ENCODE results near the gene PRKAR2A. TPM values are rescaled to one million over a fixed set of nuclear protein-coding genes. Genes with fewer than 3 reads are reported as not detected.
"Not testable (repeated sequence)": the region's sequence is repeated elsewhere in the genome, so short reads cannot be mapped to it uniquely, and the experiment has no call there.

Gene PRKAR2A
- total RNA-seq, 1 donor from 2014 or later = 47.6 TPM

DNA sequence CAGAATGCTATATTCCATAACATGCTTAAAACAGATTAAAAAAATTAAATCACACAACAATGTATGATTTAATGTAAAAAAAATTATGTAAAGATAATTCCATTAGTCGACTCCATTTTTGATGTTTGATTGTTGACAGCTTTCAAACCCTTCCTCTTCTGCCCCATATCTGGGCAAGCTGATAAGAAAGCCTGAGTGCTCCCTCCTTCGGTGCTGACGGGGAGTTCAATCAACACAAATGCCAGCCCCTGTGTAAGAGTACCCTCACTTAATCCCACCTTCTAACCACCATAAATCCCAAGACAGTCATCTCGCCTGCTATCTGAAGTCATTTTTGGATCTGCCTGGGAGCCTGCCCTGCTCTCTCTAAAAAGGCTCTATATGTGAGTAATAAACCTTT is 70.8 kb downstream of the PRKAR2A start:
- TF ChIP-seq, protein P1, sequence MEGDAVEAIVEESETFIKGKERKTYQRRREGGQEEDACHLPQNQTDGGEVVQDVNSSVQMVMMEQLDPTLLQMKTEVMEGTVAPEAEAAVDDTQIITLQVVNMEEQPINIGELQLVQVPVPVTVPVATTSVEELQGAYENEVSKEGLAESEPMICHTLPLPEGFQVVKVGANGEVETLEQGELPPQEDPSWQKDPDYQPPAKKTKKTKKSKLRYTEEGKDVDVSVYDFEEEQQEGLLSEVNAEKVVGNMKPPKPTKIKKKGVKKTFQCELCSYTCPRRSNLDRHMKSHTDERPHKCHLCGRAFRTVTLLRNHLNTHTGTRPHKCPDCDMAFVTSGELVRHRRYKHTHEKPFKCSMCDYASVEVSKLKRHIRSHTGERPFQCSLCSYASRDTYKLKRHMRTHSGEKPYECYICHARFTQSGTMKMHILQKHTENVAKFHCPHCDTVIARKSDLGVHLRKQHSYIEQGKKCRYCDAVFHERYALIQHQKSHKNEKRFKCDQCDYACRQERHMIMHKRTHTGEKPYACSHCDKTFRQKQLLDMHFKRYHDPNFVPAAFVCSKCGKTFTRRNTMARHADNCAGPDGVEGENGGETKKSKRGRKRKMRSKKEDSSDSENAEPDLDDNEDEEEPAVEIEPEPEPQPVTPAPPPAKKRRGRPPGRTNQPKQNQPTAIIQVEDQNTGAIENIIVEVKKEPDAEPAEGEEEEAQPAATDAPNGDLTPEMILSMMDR (conservative IDR thresholded peaks at IDR 0.05) = no peak
- no peak overlapping the region for H3K4me3 Mint-ChIP-seq
- H3K9me3 Mint-ChIP-seq = no peaks in the 10 kb centered on the region
- H3K36me3 Mint-ChIP-seq (ENCODE audit: low read depth) = peaks cover under 1% of the 10 kb centered on the region
- no peaks in the 10 kb centered on the region for H3K27me3 Mint-ChIP-seq (ENCODE audit: low read depth)
- peaks cover 4% of the 10 kb centered on the region for H3K4me1 Mint-ChIP-seq
- no peak overlapping the region for H3K27ac Mint-ChIP-seq (ENCODE audit: unreplicated experiment)
- no peak for DNase-seq (ENCODE audit: low read depth, low spot score)

DNA sequence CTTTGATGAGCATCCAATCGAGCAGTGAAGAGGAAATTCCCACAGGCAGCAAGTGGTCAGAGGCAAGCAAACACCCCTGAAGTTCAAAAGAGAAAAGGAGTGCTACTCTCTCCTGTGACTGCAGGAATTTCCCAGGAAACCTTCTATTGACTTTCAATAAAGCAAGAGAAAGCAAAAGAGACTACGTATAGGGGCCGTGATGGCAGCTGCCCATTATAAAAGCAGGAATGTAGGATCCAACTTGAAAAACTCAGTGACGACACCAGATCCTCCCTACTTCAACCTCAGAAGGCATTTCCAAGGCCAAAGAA is 77.5 kb downstream of the PRKAR2A start:
- no peak for DNase-seq (ENCODE audit: low read depth, low spot score)
- H3K27me3 Mint-ChIP-seq (ENCODE audit: low read depth) = no peaks in the 10 kb centered on the region
- peaks cover 6% of the 10 kb centered on the region for H3K36me3 Mint-ChIP-seq (ENCODE audit: low read depth)
- TF ChIP-seq, protein P1 (conservative IDR thresholded peaks at IDR 0.05) = no peak
- H3K9me3 Mint-ChIP-seq = no peaks in the 10 kb centered on the region
- H3K4me1 Mint-ChIP-seq = peaks cover 4% of the 10 kb centered on the region
- H3K4me3 Mint-ChIP-seq = no peak overlapping the region
- H3K27ac Mint-ChIP-seq (ENCODE audit: unreplicated experiment) = no peak overlapping the region

DNA sequence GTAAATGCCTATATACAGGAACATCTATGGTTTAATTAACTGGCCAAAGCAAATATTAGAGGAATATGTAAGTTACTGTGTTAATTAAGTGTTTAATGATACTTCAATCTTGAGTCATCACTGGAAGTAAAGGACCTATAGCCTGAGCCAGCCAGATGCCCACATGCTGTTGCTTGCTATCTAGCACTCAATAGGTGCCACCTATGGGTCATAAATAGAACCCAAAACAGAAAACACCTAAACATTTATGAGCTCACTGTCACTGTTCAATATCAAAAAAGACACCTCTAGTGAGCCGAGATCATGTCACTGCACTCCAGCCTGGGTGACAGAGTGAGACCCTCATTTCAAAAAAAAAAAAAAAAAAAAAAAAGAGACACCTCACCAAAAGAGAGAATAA is 82.3 kb downstream of the PRKAR2A start:
- Mint-ChIP-seq H3K27me3 (ENCODE audit: low read depth) (no peaks in the 10 kb centered on the region), H3K27ac (ENCODE audit: unreplicated experiment) (no peak overlapping the region), H3K4me1 (peaks cover 2% of the 10 kb centered on the region), H3K36me3 (ENCODE audit: low read depth) (peaks cover 2% of the 10 kb centered on the region), H3K9me3 (no peaks in the 10 kb centered on the region), H3K4me3 (no peak overlapping the region)
- DNase-seq (ENCODE audit: low read depth, low spot score) = no peak
- TF ChIP-seq, protein P1 (conservative IDR thresholded peaks at IDR 0.05) = peak; percentile 37

DNA sequence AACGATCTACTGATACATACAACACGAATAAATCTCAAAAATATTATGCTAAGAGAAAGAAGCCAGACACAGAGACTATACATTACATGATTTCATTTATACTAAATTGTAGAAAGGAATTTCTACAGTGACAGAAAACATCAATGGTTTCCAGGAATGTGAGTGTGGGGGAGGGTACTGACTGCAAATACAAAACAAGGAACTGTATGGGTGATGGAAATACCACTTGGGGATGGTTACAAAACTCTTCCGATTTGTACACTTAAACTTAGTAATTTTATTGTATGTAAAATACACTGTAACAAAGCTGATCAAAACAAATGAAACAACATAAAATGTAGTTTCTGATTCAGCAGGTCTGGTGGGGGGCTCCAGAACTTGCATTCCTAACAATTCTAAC is 84.9 kb downstream of the PRKAR2A start:
- H3K4me1 Mint-ChIP-seq = no peaks in the 10 kb centered on the region
- H3K9me3 Mint-ChIP-seq = no peaks in the 10 kb centered on the region
- no peak overlapping the region for H3K4me3 Mint-ChIP-seq
- H3K27ac Mint-ChIP-seq (ENCODE audit: unreplicated experiment) = no peak overlapping the region
- no peak for DNase-seq (ENCODE audit: low read depth, low spot score)
- no peaks in the 10 kb centered on the region for H3K27me3 Mint-ChIP-seq (ENCODE audit: low read depth)
- TF ChIP-seq, protein P1 (conservative IDR thresholded peaks at IDR 0.05) = no peak
- no peaks in the 10 kb centered on the region for H3K36me3 Mint-ChIP-seq (ENCODE audit: low read depth)

DNA sequence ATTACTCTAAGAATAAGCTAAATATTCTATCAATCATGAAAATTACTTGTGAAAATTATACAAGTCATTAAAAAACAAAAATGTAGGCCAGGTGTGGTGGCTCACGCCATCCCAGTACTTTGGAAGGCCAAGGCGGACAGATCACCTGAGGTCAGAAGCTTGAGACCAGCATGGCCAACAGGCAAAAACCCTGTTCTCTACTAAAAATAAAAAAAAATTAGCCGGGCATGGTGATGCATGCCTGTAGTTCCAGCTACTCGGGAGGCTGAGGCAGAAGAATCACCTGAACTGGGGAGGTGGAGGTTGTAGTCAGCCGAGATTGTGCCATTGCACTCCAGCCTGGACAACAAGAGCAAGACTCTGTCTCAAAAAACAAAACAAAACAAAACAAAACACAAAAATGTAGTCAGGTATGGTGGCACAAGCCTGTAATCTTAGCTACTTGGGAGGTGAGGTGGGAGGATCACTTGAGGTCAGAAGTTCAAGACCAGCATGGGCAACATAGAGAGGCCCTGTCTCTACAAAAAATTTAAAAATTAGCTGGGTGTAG is 87.6 kb downstream of the PRKAR2A start:
- H3K9me3 Mint-ChIP-seq; H3K27ac Mint-ChIP-seq (ENCODE audit: unreplicated experiment); DNase-seq (ENCODE audit: low read depth, low spot score); H3K36me3 Mint-ChIP-seq (ENCODE audit: low read depth); H3K27me3 Mint-ChIP-seq (ENCODE audit: low read depth); H3K4me3 Mint-ChIP-seq: not testable (repeated sequence)
- H3K4me1 Mint-ChIP-seq = peaks cover 15% of the 10 kb centered on the region

DNA sequence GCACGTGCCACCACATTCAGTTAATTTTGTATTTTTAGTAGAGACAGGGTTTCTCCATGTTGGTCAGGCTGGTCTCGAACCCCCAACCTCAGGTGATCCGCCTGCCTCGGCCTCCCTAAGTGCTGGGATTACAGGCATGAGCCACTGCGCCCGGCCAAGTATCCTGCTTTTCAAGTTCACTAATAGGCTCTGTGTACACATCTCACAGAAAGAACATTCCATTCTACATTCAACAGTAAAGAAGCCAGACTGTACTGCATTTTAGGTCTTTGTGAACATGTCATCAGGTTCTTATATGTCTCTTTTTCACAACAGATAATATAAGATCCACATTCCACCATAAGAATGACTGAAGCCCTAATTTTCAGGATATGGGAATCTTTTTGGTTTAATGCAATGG is 88.1 kb downstream of the PRKAR2A start:
- H3K4me3 Mint-ChIP-seq; H3K27me3 Mint-ChIP-seq (ENCODE audit: low read depth); H3K36me3 Mint-ChIP-seq (ENCODE audit: low read depth); DNase-seq (ENCODE audit: low read depth, low spot score); H3K9me3 Mint-ChIP-seq; H3K27ac Mint-ChIP-seq (ENCODE audit: unreplicated experiment): not testable (repeated sequence)
- H3K4me1 Mint-ChIP-seq = peaks cover 15% of the 10 kb centered on the region

DNA sequence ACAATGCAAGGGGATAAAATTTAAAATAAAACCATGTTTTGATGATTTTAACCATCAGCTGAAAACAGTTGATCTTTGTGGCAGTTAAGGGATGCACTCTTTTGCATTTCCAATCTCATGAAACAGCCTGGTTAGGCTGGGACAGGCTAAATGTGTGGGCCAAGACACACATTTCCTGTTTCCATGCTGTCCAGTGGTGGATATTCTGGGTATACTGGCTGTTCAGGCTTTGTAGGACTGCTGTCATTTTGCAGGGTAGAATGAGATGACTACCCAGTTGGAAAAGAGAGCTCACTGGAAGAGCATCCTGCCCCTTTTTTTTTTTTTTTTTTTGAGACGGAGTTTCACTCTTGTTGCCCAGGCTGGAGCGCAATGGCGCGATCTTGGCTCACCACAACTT is 88.6 kb downstream of the PRKAR2A start:
- TF ChIP-seq, protein P1 (conservative IDR thresholded peaks at IDR 0.05) = no peak
- H3K36me3 Mint-ChIP-seq (ENCODE audit: low read depth) = no peaks in the 10 kb centered on the region
- H3K27me3 Mint-ChIP-seq (ENCODE audit: low read depth) = no peaks in the 10 kb centered on the region
- no peak for DNase-seq (ENCODE audit: low read depth, low spot score)
- H3K9me3 Mint-ChIP-seq = no peaks in the 10 kb centered on the region
- H3K27ac Mint-ChIP-seq (ENCODE audit: unreplicated experiment) = no peak overlapping the region
- H3K4me1 Mint-ChIP-seq = peaks cover 15% of the 10 kb centered on the region
- H3K4me3 Mint-ChIP-seq = no peak overlapping the region

Data from neural crest cell (in vitro differentiated cells).